Measurements from ENCODE around the gene FAM53A. TPM values are rescaled to one million over a fixed set of nuclear protein-coding genes. Genes with fewer than 3 reads are reported as not detected.
A peak's percentile ranks its signal among the peaks of the same experiment; 100 is the strongest.

Gene FAM53A
- total and polyA plus RNA-seq, 2 of the 4 experiments (the other 2 are of a cell fraction) = 2.0 to 3.1 TPM

GRCh38 chr4:1721666-1722550, 37.8 kb upstream of the FAM53A start:
- peak overlapping the region; percentile 78 for H2AFZ ChIP-seq (replicated peaks; ENCODE audit: low read length, poor library complexity)
- peak overlapping the region; percentile 69 for H2BK5ac ChIP-seq (ENCODE audit: low read depth, low read length, poor library complexity, severe bottlenecking)
- H4K20me1 ChIP-seq (ENCODE audit: insufficient read depth, low read length) = peaks cover 7% of the 10 kb centered on the region; the same call in 1 of the 2 replicates
- intact Hi-C loops (cut with micrococcal nuclease) = loop anchor here (10.0 kb wide), 1 partner anchor 357 kb away; no protein-coding TSS in a partner anchor
- peak overlapping the region; percentile 62; the same call in 1 of the 2 replicates for H3K23ac ChIP-seq (ENCODE audit: low read depth, low read length)
- CTCF ChIA-PET = interaction anchor here (2.4 kb wide), 1 partner anchor 29 kb away, joined by 13 read pairs; no protein-coding TSS in a partner anchor
- H3K79me1 ChIP-seq (ENCODE audit: low read depth in 1 of 2, low read length in 2 of 2) = peaks cover 31 to 71% of the 10 kb centered on the region in 2 experiments
- H4K5ac ChIP-seq (ENCODE audit: low read depth, low read length) = no peak overlapping the region
- ATAC-seq (ENCODE audit: low read depth) (no peak; the same call in 1 of the 2 replicates), DNase-seq (no peak)
- H3K18ac ChIP-seq (ENCODE audit: low read depth, low read length) = no peak overlapping the region
- dilution Hi-C loops (cut with HindIII; ENCODE audit: low sequenced_read_pairs, unreplicated experiment) = no loop called here
- H3K56ac ChIP-seq (ENCODE audit: extremely low read depth, insufficient read depth, low read length) = no peak overlapping the region; the same call in 1 of the 2 replicates
- H2BK20ac ChIP-seq (ENCODE audit: low read depth, low read length) = no peak overlapping the region
- H3K27ac ChIP-seq (ENCODE audit: insufficient read depth, low read length) = peak overlapping the region; percentile 43; the same call in 1 of the 2 replicates
- H2AK9ac ChIP-seq (replicated peaks; ENCODE audit: low read depth, low read length, poor library complexity) = peak overlapping the region; percentile 96
- H3K9me1 ChIP-seq (ENCODE audit: insufficient read depth, low read length) = no peaks in the 10 kb centered on the region; the same call in 1 of the 2 replicates
- peak overlapping the region; percentile 46; the same call in 1 of the 2 replicates for H3K4ac ChIP-seq (ENCODE audit: low read depth, low read length)
- WGBS, 2 experiments (ENCODE audit: extremely low coverage in 2 of 2, insufficient read length in 1 of 2) = 7% methylated on average over 16 of the region's 61 CpGs; no CpG with 5 or more reads in 1 of the 2 experiments
- no peaks in the 10 kb centered on the region for H3K9me3 ChIP-seq (ENCODE audit: control insufficient read depth, insufficient read depth, low read length)
- H3K36me3 ChIP-seq (ENCODE audit: control insufficient read depth, insufficient read depth, low read length) = peaks cover 13% of the 10 kb centered on the region
- H4K8ac ChIP-seq (ENCODE audit: low read depth in 2 of 2, low read length in 2 of 2) = no peak overlapping the region
- H2BK120ac ChIP-seq (ENCODE audit: low read depth, low read length) = no peak overlapping the region
- BruUV-seq (replicated peaks) = no TSS peak
- in situ Hi-C loops (cut with MboI; ENCODE audit: low sequenced_read_pairs) = no loop called here
- POLR2A ChIA-PET (ENCODE audit: unreplicated experiment) = no interaction called here
- H4K91ac ChIP-seq (ENCODE audit: insufficient read depth, low read depth, low read length) = peak overlapping the region; percentile 4; the same call in 1 of the 2 replicates
- peak overlapping the region; percentile 68 for H3K4me2 ChIP-seq (ENCODE audit: low read depth, low read length)
- H2AK5ac ChIP-seq (ENCODE audit: low read depth, low read length) = no peak overlapping the region
- no peak for TF ChIP-seq RAD21 (IDR thresholded peaks at IDR 0.05; ENCODE audit: low read length)
- TF ChIP-seq USF2 (IDR thresholded peaks at IDR 0.05; ENCODE audit: low read depth, low read length) = no peak
- peaks cover 15% of the 10 kb centered on the region for H3K4me1 ChIP-seq (ENCODE audit: control insufficient read depth, insufficient read depth, low read length)
- no peak overlapping the region for H2BK15ac ChIP-seq (ENCODE audit: low read depth, low read length)
- H3K9ac ChIP-seq (ENCODE audit: low read depth, low read length) = peak overlapping the region; percentile 72
- peak overlapping the region; percentile 59 for H3K4me3 ChIP-seq (ENCODE audit: insufficient read depth, low read depth, low read length)
- no peaks in the 10 kb centered on the region for H3K27me3 ChIP-seq (ENCODE audit: control insufficient read depth, insufficient read depth, low read length)
- peak overlapping the region; percentile 61; the same call in 1 of the 2 replicates for H3K14ac ChIP-seq (replicated peaks; ENCODE audit: low read depth, low read length)
